AG09319 (cell line): ENCODE results near the gene CRYBG2.

Source experiments
- DNase-seq: peaks from one replicate; pipeline ENCODE4 v3.0.0-alpha.2; 2010; ENCODE audit warnings: low read depth; ENCODE audit errors: extremely low read depth
- TF ChIP-seq, protein P1 (sequence below): IDR thresholded peaks from 2 replicates; pipeline ENCODE4 v1.5.1; 2011; ENCODE audit warnings: low read depth, mild to moderate bottlenecking, inconsistent platforms, low read length, moderate library complexity

CRYBG2 gene

DNA sequence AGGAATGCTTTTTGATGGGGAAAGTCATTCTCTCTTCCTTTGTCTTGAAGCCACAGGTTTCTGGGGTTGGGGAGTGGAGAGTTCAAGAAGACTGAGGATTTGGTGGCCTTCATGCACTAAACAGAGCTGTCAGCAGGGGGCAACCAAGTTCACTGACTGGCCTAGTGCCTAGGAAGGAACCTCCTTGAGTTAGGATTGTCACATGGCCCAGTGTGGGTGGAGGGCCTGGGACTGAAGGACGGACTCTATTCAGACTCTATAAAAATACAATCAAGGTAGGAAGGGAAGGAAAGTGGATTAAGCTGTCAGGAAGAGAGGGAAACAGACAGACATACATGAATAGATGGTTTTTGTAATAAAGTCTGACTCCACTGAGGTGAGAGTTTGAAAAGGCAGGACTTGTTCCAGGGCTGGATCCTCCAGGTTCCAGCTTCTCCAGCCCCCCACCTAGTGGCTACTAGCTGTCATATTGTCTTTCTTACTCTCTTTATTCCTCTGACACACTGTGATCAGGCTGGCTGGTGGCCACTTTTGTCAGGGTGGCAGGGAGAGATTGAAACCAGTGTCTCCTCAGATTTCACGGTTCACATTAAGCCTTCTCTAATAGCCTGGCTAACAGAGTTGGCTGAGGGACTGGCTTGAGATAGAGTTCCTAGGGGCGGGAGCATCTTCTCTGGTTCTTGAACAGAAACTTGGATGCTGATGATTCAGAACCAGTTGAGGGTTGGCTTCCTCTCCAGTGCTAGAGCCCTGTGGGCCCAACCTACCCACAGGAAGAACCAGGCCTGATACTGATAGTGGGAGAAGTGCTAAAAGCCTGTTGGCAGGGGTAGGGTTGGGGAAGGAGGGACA lies 78.1 kb downstream of the CRYBG2 start:
- DNase-seq = peak; percentile 84
- TF ChIP-seq, protein P1, sequence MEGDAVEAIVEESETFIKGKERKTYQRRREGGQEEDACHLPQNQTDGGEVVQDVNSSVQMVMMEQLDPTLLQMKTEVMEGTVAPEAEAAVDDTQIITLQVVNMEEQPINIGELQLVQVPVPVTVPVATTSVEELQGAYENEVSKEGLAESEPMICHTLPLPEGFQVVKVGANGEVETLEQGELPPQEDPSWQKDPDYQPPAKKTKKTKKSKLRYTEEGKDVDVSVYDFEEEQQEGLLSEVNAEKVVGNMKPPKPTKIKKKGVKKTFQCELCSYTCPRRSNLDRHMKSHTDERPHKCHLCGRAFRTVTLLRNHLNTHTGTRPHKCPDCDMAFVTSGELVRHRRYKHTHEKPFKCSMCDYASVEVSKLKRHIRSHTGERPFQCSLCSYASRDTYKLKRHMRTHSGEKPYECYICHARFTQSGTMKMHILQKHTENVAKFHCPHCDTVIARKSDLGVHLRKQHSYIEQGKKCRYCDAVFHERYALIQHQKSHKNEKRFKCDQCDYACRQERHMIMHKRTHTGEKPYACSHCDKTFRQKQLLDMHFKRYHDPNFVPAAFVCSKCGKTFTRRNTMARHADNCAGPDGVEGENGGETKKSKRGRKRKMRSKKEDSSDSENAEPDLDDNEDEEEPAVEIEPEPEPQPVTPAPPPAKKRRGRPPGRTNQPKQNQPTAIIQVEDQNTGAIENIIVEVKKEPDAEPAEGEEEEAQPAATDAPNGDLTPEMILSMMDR = peak; percentile 71

- DNase-seq = no peak
- TF ChIP-seq, protein P1 = no peak
Observed at GRCh38 chr1:26274801-26275425, 79.0 kb downstream of the CRYBG2 start.
